Neural progenitor cell (in vitro differentiated cells): ENCODE results near the gene KRT6B. TPM values are rescaled to one million over a fixed set of nuclear protein-coding genes. Genes with fewer than 3 reads are reported as not detected.

ENCODE experiments used
- DNase-seq: peaks from one replicate; pipeline ENCODE4 v3.0.0-alpha.2; 2016; ENCODE audit warnings: low spot score
- H2AFZ ChIP-seq: fragments of 200-600 bp; sonication (generic); replicated peaks from 2 replicates; pipeline ENCODE4 v1.6.1; 2016; ENCODE audit warnings: antibody characterized with exemption
- H3F3A ChIP-seq: fragments of 200-600 bp; sonication (generic); 2 replicates; pipeline ENCODE4 v1.6.1; 2016; ENCODE audit warnings: antibody characterized with exemption, low read depth
- H3K27ac ChIP-seq: fragments of 200-600 bp; sonication (generic); 2 replicates; pipeline ENCODE4 v1.5.1; 2016; ENCODE audit warnings: mild to moderate bottlenecking
- H3K27me3 ChIP-seq: fragments of 200-600 bp; sonication (generic); 2 replicates; pipeline ENCODE4 v1.6.1; 2016; ENCODE audit warnings: mild to moderate bottlenecking, moderate library complexity
- H3K36me3 ChIP-seq: fragments of 200-600 bp; sonication (generic); 2 replicates; pipeline ENCODE4 v1.5.1; 2016
- H3K4me1 ChIP-seq: fragments of 200-600 bp; sonication (generic); 2 replicates; pipeline ENCODE4 v1.6.1; 2016; ENCODE audit warnings: mixed run types
- H3K4me2 ChIP-seq: fragments of 200-600 bp; sonication (generic); 2 replicates; pipeline ENCODE4 v1.6.1; 2016
- H3K4me3 ChIP-seq: fragments of 200-600 bp; sonication (generic); 2 replicates; pipeline ENCODE4 v1.5.1; 2016
- H3K79me2 ChIP-seq: fragments of 200-600 bp; sonication (generic); 2 replicates; pipeline ENCODE4 v1.6.1; 2016; ENCODE audit warnings: low read depth
- H3K9ac ChIP-seq: fragments of 200-600 bp; sonication (generic); 2 replicates; pipeline ENCODE4 v1.6.1; 2016
- H3K9me3 ChIP-seq: fragments of 200-600 bp; sonication (generic); 2 replicates; pipeline ENCODE4 v1.5.1; 2016; ENCODE audit warnings: low read depth
- H4K20me1 ChIP-seq: fragments of 200-600 bp; sonication (generic); 2 replicates; pipeline ENCODE4 v1.6.1; 2016; ENCODE audit warnings: low read depth
- H3K27ac Mint-ChIP-seq: 3 replicates; pipeline ENCODE4 v1.8.0; 2021; ENCODE audit warnings: mixed read lengths
- H3K27me3 Mint-ChIP-seq: 2 replicates; pipeline ENCODE4 v1.8.0; 2022; ENCODE audit warnings: low read depth, mild to moderate bottlenecking, inconsistent platforms, moderate library complexity, mixed read lengths; ENCODE audit not compliant: insufficient read depth
- H3K36me3 Mint-ChIP-seq: 3 replicates; pipeline ENCODE4 v1.8.0; 2021; ENCODE audit warnings: mixed read lengths
- H3K4me1 Mint-ChIP-seq: 3 replicates; pipeline ENCODE4 v1.8.0; 2021; ENCODE audit warnings: mixed read lengths
- H3K4me3 Mint-ChIP-seq: 3 replicates; pipeline ENCODE4 v1.8.0; 2021; ENCODE audit warnings: mild to moderate bottlenecking, moderate library complexity, mixed read lengths
- H3K9me3 Mint-ChIP-seq: 3 replicates; pipeline ENCODE4 v1.8.0; 2020; ENCODE audit warnings: mixed read lengths
- EZH2 ChIP-seq: fragments of 200-600 bp; sonication (generic); IDR thresholded peaks from 2 replicates; pipeline ENCODE4 v1.6.1; 2017; ENCODE audit warnings: antibody characterized with exemption, mild to moderate bottlenecking, moderate library complexity
- EZH2phosphoT487 ChIP-seq: fragments of 200-600 bp; sonication (generic); IDR thresholded peaks from 2 replicates; pipeline ENCODE4 v1.6.1; 2017; ENCODE audit warnings: antibody characterized with exemption
- total RNA-seq: library from RNA; depleted of rRNA; stranded (reverse); fragments of >200 nt; gene quantifications from 2 replicates; pipeline ENCODE4 v1.2.3, GENCODE V29; 2015; ENCODE audit warnings: low replicate concordance
- TF ChIP-seq, protein P1 (sequence below): fragments of 200-600 bp; sonication (generic); IDR thresholded peaks from 2 replicates; pipeline ENCODE4 v1.5.1; 2017; ENCODE audit warnings: antibody characterized with exemption, mild to moderate bottlenecking

The KRT6B gene
- total RNA-seq, 1 donor from 2014 or later, result not detected

GRCh38 chr12:52436000-52436827 is 15.7 kb downstream of the KRT6B start:
- peak overlapping the region; percentile 30 for H3K27ac Mint-ChIP-seq

DNA sequence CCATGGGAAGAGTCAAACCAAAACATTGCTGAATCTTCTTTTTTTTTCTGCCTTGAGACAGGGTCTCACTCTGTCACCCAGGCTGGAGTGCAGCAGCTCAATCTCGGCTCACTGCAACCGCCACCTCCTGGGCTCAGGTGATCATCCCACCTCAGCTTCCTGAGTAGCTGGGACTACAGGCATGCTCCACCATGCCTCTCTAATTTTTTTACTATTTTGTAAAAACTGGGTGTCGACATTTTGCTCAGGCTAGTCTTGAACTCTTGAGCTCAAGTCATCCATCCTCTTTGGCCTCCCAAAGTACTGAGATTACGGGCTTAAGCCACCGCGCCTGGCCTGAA is 16.3 kb downstream of the KRT6B start:
- Histone ChIP-seq H3K79me2 (no peaks in the 10 kb centered on the region), H3K9me3 (no peaks in the 10 kb centered on the region), H3K36me3 (no peaks in the 10 kb centered on the region), H3K4me2 (no peak overlapping the region), H3F3A (peaks cover 3% of the 10 kb centered on the region), H3K27ac (no peak overlapping the region), H3K27me3 (no peaks in the 10 kb centered on the region), H3K4me1 (no peaks in the 10 kb centered on the region), H3K4me3 (no peak overlapping the region), H3K9ac (no peak overlapping the region), H2AFZ (no peak overlapping the region), H4K20me1 (no peaks in the 10 kb centered on the region)
- Mint-ChIP-seq H3K36me3 (no peaks in the 10 kb centered on the region), H3K27me3 (peaks cover 6% of the 10 kb centered on the region), H3K9me3 (no peaks in the 10 kb centered on the region), H3K4me3 (no peak overlapping the region), H3K4me1 (peaks cover 16% of the 10 kb centered on the region), H3K27ac (no peak overlapping the region)
- DNase-seq, result no peak
- TF ChIP-seq, protein P1, sequence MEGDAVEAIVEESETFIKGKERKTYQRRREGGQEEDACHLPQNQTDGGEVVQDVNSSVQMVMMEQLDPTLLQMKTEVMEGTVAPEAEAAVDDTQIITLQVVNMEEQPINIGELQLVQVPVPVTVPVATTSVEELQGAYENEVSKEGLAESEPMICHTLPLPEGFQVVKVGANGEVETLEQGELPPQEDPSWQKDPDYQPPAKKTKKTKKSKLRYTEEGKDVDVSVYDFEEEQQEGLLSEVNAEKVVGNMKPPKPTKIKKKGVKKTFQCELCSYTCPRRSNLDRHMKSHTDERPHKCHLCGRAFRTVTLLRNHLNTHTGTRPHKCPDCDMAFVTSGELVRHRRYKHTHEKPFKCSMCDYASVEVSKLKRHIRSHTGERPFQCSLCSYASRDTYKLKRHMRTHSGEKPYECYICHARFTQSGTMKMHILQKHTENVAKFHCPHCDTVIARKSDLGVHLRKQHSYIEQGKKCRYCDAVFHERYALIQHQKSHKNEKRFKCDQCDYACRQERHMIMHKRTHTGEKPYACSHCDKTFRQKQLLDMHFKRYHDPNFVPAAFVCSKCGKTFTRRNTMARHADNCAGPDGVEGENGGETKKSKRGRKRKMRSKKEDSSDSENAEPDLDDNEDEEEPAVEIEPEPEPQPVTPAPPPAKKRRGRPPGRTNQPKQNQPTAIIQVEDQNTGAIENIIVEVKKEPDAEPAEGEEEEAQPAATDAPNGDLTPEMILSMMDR, result no peak
- TF ChIP-seq EZH2phosphoT487 (no peak), EZH2 (no peak)

More at GRCh38 chr12:52436000-52436827, 15.7 kb downstream of the KRT6B start:
- Mint-ChIP-seq H3K4me1 (peaks cover 22% of the 10 kb centered on the region), H3K27me3 (peaks cover 8% of the 10 kb centered on the region), H3K9me3 (no peaks in the 10 kb centered on the region), H3K4me3 (no peak overlapping the region), H3K36me3 (no peaks in the 10 kb centered on the region)
- H4K20me1 ChIP-seq, result no peaks in the 10 kb centered on the region
- no peaks in the 10 kb centered on the region for H3K36me3 ChIP-seq
- no peak overlapping the region for H2AFZ ChIP-seq
- H3K4me1 ChIP-seq, result peaks cover 6% of the 10 kb centered on the region
- H3F3A ChIP-seq, result peaks cover 3% of the 10 kb centered on the region
- H3K79me2 ChIP-seq, result no peaks in the 10 kb centered on the region
- no peak overlapping the region for H3K27ac ChIP-seq
- no peaks in the 10 kb centered on the region for H3K27me3 ChIP-seq
- no peak overlapping the region for H3K9ac ChIP-seq
- H3K4me2 ChIP-seq, result peak overlapping the region; percentile 19
- no peak for DNase-seq
- no peaks in the 10 kb centered on the region for H3K9me3 ChIP-seq
- H3K4me3 ChIP-seq, result no peak overlapping the region
- TF ChIP-seq EZH2phosphoT487, result no peak
- no peak for TF ChIP-seq EZH2

DNA sequence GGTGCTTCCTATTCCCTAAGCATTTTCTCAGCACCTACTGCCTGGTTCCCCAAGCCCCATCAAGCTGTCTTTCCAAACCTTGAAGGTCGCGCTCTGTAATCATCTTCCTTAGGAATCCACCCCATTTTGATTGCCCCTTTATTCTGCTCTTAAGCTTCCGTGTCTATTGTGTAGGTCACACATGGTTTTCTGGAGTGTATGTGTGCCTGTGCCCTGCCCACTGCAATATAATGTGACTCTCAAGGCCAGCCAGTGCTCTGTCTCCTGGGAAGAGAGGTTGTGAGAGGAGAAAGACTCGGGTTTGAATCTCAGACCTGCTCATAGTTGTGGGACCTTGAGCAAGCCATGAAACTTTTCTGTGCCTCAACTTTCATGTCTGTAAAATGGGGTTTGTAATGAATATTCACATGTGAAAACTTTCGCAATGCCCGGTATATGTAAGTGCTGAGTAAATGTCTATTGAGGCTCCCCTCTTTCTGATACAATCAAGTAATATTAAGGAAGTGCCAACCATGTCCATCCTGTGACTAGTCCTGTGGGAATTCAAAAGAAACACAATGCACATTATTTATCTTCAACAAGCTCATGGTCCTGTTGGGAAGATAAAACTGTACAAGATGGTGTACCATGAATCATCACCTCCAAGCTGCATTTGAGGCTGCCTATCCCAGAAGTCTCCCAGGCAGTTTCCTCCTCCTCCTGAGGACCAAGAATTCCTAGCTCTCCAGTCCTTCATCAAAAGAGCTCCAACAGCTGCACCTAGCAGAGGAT is 17.0 kb downstream of the KRT6B start:
- Histone ChIP-seq H3F3A (peaks cover 3% of the 10 kb centered on the region), H3K27ac (no peak overlapping the region), H3K27me3 (no peaks in the 10 kb centered on the region), H3K4me1 (no peaks in the 10 kb centered on the region), H3K79me2 (no peaks in the 10 kb centered on the region), H3K36me3 (no peaks in the 10 kb centered on the region), H4K20me1 (no peaks in the 10 kb centered on the region), H3K9ac (no peak overlapping the region), H2AFZ (no peak overlapping the region), H3K4me2 (no peak overlapping the region), H3K4me3 (no peak overlapping the region), H3K9me3 (no peaks in the 10 kb centered on the region)
- Mint-ChIP-seq H3K4me3 (no peak overlapping the region), H3K27ac (no peak overlapping the region), H3K9me3 (no peaks in the 10 kb centered on the region), H3K4me1 (peaks cover 12% of the 10 kb centered on the region), H3K27me3 (peaks cover 6% of the 10 kb centered on the region), H3K36me3 (no peaks in the 10 kb centered on the region)
- DNase-seq, result no peak
- TF ChIP-seq EZH2, result no peak
- TF ChIP-seq EZH2phosphoT487, result no peak
- TF ChIP-seq, protein P1, result no peak
